C4-2B (cell line): ENCODE data around the gene TTBK2.

Experiments used
- H3K27ac ChIP-seq: fragments of 450-650 bp; 2 replicates; pipeline ENCODE4 v1.5.1; 2017
- CTCF ChIP-seq: fragments of 450-650 bp; conservative IDR thresholded peaks from 2 replicates; pipeline ENCODE4 v1.5.1; 2017; ENCODE audit warnings: mild to moderate bottlenecking
- ZFX ChIP-seq: fragments of 450-650 bp; IDR thresholded peaks from 2 replicates; pipeline ENCODE4 v1.6.1; 2017

The TTBK2 gene

GRCh38 chr15:42730135-42730534 is 190.4 kb downstream of the TTBK2 start:
- TF ChIP-seq ZFX (no peak), CTCF (no peak)
- no peak overlapping the region for H3K27ac ChIP-seq

GRCh38 chr15:42729409-42729808 is 191.2 kb downstream of the TTBK2 start:
- no peak for TF ChIP-seq CTCF
- no peak for TF ChIP-seq ZFX
- no peak overlapping the region for H3K27ac ChIP-seq

- TF ChIP-seq ZFX (no peak), CTCF (no peak)
- no peak overlapping the region for H3K27ac ChIP-seq
Measured at GRCh38 chr15:42728972-42729371, 191.6 kb downstream of the TTBK2 start.

- TF ChIP-seq CTCF (no peak), ZFX (no peak)
Measured at GRCh38 chr15:42728560-42728959, 192.0 kb downstream of the TTBK2 start.

DNA sequence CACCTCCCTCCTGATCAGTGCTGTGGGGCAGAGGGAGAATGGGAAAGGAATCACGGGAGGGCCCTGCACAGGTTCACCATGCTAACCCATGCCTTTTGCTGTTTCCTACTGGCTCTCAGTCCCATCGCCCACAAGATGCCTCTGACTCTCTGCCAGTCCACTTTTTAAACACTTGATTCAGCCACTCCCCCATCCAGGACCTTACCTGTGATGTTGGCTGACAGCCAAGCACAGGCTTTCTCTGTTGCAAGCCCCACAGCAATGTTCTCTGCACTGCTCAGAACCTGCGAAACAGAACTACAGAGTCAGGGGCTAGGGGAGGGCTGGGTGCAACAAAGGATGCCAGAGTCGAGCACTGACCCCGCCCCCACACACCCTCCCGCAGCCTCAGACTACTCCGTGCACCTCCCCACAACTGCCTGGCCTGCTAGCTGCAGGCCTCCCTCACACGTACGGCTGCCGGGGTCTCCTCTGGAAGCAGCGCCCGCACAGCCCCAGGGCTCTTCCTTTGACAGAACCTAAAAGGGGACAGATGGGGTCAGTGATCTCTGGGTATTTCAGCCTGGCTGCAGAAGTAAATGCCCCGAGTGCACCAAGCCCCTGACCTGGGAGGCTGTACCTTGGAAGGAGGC is 192.7 kb downstream of the TTBK2 start:
- no peak for TF ChIP-seq ZFX
- TF ChIP-seq CTCF: no peak
- no peak overlapping the region for H3K27ac ChIP-seq

More at GRCh38 chr15:42728560-42728959, 192.0 kb downstream of the TTBK2 start:
- H3K27ac ChIP-seq: no peak overlapping the region

- H3K27ac ChIP-seq: no peak overlapping the region
- no peak for TF ChIP-seq CTCF
- no peak for TF ChIP-seq ZFX
Measured at GRCh38 chr15:42726114-42726513, 194.5 kb downstream of the TTBK2 start.

DNA sequence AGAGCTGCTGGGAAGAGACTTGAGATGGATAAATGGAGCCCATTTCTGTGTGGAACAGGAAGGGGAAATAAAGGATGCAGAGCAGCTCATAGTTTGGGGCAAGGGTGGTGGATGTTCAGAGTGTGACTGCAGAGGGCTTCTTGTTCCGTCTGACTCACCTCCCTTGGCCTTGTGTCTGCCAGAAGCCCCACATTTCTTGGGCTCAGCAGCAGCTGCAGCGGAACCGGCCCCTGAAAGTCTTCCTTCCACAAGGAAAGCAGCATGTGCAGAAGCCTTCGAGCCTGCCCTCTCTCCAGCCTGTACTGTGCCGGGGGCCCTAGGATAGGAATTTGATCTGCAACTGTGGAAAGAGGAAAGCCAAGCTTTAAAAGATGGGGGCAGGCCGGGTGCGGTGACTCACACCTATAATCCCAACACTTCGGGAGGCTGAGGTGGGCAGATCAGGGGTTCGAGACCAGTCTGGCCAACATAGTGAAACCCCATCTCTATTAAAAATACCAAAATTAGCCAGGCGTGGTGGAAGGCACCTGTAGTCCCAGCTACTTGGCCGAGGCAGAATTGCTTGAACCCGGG is 195.2 kb downstream of the TTBK2 start:
- TF ChIP-seq CTCF (no peak), ZFX (no peak)
- H3K27ac ChIP-seq: no peak overlapping the region
